HG03558 (cell line): ENCODE results near the gene TPD52L1.
A peak's percentile ranks its signal among the peaks of the same experiment; 100 is the strongest.

Source experiments
- ATAC-seq: cut with Tn5 transposase; IDR thresholded peaks from one replicate; pipeline ENCODE4 v1.9.1; 2021; ENCODE audit warnings: moderate number of reproducible peaks; ENCODE audit not compliant: unreplicated experiment; ENCODE audit errors: extremely low read depth

Gene TPD52L1

GRCh38 chr6:125173341-125174095 is 19.9 kb downstream of the TPD52L1 start:
- ATAC-seq, result no peak

- no peak for ATAC-seq
Measured at GRCh38 chr6:125174626-125175025, 21.1 kb downstream of the TPD52L1 start.

- no peak for ATAC-seq
Measured at GRCh38 chr6:125175466-125176048, 22.0 kb downstream of the TPD52L1 start.

- no peak for ATAC-seq
Measured at GRCh38 chr6:125182237-125183008, 28.9 kb downstream of the TPD52L1 start.

- ATAC-seq, result no peak
Measured at GRCh38 chr6:125183391-125183790, 29.8 kb downstream of the TPD52L1 start.

- no peak for ATAC-seq
Measured at GRCh38 chr6:125188037-125188436, 34.5 kb downstream of the TPD52L1 start.

GRCh38 chr6:125188594-125189203 is 35.1 kb downstream of the TPD52L1 start:
- ATAC-seq, result no peak

- ATAC-seq, result no peak
Measured at GRCh38 chr6:125189494-125189893, 35.9 kb downstream of the TPD52L1 start.

- no peak for ATAC-seq
Measured at GRCh38 chr6:125190667-125191066, 37.1 kb downstream of the TPD52L1 start.

GRCh38 chr6:125191916-125192609 is 38.5 kb downstream of the TPD52L1 start:
- peak; percentile 94 for ATAC-seq

- ATAC-seq, result no peak
Measured at GRCh38 chr6:125192610-125192930, 39.0 kb downstream of the TPD52L1 start.

- no peak for ATAC-seq
Measured at GRCh38 chr6:125193208-125193607, 39.6 kb downstream of the TPD52L1 start.

- ATAC-seq, result no peak
Measured at GRCh38 chr6:125194941-125195340, 41.4 kb downstream of the TPD52L1 start.

- no peak for ATAC-seq
Measured at GRCh38 chr6:125195526-125195925, 42.0 kb downstream of the TPD52L1 start.

- no peak for ATAC-seq
Measured at GRCh38 chr6:125196613-125197012, 43.0 kb downstream of the TPD52L1 start.

- ATAC-seq, result no peak
Measured at GRCh38 chr6:125197795-125198269, 44.3 kb downstream of the TPD52L1 start.

- no peak for ATAC-seq
Measured at GRCh38 chr6:125198398-125198937, 44.9 kb downstream of the TPD52L1 start.

- ATAC-seq, result no peak
Measured at GRCh38 chr6:125200941-125201340, 47.4 kb downstream of the TPD52L1 start.

GRCh38 chr6:125201961-125202729 is 48.6 kb downstream of the TPD52L1 start:
- no peak for ATAC-seq
